Muscle layer of colon (tissue), 2 donors: ENCODE measurements around the gene MRPL58.
"Not testable (repeated sequence)": the region's sequence is repeated elsewhere in the genome, so short reads cannot be mapped to it uniquely, and the experiment has no call there.

ENCODE experiments used
- H3K27ac ChIP-seq: one replicate; pipeline ENCODE4 v1.7.0; 2013; ENCODE audit warnings: low read depth, mild to moderate bottlenecking, low read length, moderate library complexity
- H3K27me3 ChIP-seq, 2 donors: one replicate each; pipeline ENCODE4 v1.7.0; 2013; ENCODE audit warnings: low read length in 2 of 2, mild to moderate bottlenecking in 2 of 2; ENCODE audit not compliant: insufficient read depth in 2 of 2, control insufficient read depth in 1 of 2
- H3K36me3 ChIP-seq: one replicate; pipeline ENCODE4 v1.7.0; 2013; ENCODE audit warnings: mild to moderate bottlenecking, low read length; ENCODE audit not compliant: insufficient read depth
- H3K4me1 ChIP-seq: one replicate; pipeline ENCODE4 v1.7.0; 2013; ENCODE audit warnings: mild to moderate bottlenecking, low read length; ENCODE audit not compliant: insufficient read depth
- H3K4me3 ChIP-seq, 2 donors: one replicate each; pipeline ENCODE4 v1.7.0; 2013; ENCODE audit warnings: low read length in 2 of 2, low read depth in 1 of 2, mild to moderate bottlenecking in 1 of 2, moderate library complexity in 1 of 2
- H3K9ac ChIP-seq: one replicate; pipeline ENCODE4 v1.7.0; 2013; ENCODE audit warnings: low read length
- H3K9me3 ChIP-seq: one replicate; pipeline ENCODE4 v1.7.0; 2013; ENCODE audit warnings: mild to moderate bottlenecking, low read length
- donor health status: abdominal sarcoma.
- donor health status: Adenocarcinoma of cecum.

Gene MRPL58

DNA sequence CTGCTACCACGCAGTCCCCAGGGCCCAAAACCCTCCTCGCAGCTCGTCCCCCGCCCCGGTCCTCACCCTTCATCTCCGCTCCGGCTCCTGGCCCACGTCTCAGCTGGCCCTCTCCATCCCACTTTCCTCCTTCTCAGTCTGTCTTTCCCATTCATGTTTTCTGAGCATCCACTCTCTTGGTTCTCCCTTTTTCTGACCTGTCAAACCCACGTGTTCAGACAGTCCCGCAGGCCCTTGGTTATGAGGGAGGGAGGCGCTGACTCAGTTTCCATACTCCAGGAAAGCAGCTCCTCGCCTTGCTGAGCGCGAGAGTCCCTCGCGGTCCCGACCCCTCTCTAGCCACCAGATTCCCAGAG, 39.5 kb upstream of the MRPL58 start:
- H3K27me3 ChIP-seq: peaks cover 0 to 18% of the 10 kb centered on the region in 2 donors

DNA sequence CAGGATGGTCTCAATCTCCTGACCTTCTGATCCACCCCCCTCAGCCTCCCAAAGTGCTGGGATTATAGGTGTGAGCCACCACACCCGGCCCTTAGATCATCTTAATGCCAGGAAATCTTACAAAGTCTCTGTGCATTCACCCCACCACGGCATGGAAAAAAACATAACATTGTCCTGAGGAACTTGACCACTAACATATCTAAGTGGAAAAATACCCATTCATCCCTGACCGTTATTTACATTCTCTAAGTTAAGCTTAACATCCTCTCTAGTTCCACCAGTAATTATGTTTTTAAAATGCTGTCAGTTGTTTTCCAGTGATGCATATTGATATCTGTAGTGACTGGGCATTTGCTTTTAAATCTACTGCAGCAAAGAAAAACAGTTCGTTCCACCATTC, 36.5 kb upstream of the MRPL58 start:
- no peak overlapping the region for H3K27ac ChIP-seq
- no peak overlapping the region for H3K4me3 ChIP-seq
- no peak overlapping the region for H3K9ac ChIP-seq
- H3K36me3 ChIP-seq: no peaks in the 10 kb centered on the region
- H3K4me1 ChIP-seq: peaks cover 4% of the 10 kb centered on the region
- peaks cover 0 to 18% of the 10 kb centered on the region in 2 donors for H3K27me3 ChIP-seq
- H3K9me3 ChIP-seq: no peaks in the 10 kb centered on the region

More for the DNA sequence above, 39.5 kb upstream of the MRPL58 start:
- H3K27ac ChIP-seq: no peak overlapping the region
- no peaks in the 10 kb centered on the region for H3K9me3 ChIP-seq
- no peak overlapping the region for H3K9ac ChIP-seq
- peak overlapping the region in 1 of 2 donors; percentile 74 for H3K4me3 ChIP-seq
- H3K36me3 ChIP-seq: no peaks in the 10 kb centered on the region
- peaks cover 4% of the 10 kb centered on the region for H3K4me1 ChIP-seq

DNA sequence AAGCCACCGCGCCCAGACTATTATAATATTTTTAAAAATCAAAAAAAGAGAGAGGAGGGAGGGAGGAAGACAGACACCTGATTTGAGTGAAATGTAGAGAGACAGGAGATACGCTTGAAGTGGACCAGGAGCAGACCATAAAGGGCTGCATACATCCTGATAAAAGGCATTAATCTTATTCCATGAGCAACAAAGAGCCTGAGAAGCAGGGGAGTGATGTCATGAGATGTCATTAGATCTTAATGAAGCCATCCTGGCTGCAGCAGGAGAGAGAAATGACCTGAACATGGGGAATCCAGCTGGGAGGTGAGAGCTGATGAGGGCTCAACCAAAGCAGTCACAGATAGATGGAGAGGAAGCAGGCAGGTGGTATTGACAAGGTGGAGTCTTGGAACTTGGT, 34.7 kb upstream of the MRPL58 start:
- H3K9ac ChIP-seq: no peak overlapping the region
- H3K27me3 ChIP-seq: peaks cover 0 to 3% of the 10 kb centered on the region in 2 donors
- H3K27ac ChIP-seq: no peak overlapping the region

DNA sequence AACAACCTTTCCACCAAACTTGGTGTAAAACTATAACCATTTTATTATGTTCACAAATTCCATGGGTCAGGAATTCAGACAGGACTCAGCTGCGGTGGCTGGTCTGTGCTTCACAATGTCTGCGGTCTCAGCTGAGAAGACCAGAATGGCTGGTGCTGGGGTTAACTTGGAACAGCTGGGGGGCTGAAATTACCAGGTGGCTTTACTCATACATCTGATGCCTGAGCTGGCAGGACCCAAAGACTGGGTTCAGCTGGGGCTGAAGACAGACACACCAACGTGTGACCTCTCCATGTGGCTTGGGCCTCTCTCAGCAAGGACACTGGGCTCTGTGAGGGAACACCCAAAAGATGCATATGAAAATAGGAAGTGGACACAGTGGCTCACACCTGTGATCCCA, 34.2 kb upstream of the MRPL58 start:
- no peak overlapping the region for H3K4me3 ChIP-seq
- no peak overlapping the region for H3K9ac ChIP-seq
- no peaks in the 10 kb centered on the region for H3K27me3 ChIP-seq
- H3K4me1 ChIP-seq: peaks cover 8% of the 10 kb centered on the region
- H3K9me3 ChIP-seq: no peaks in the 10 kb centered on the region
- no peak overlapping the region for H3K27ac ChIP-seq
- H3K36me3 ChIP-seq: no peaks in the 10 kb centered on the region

More for the DNA sequence above, 34.7 kb upstream of the MRPL58 start:
- Histone ChIP-seq H3K4me1 (peaks cover 8% of the 10 kb centered on the region), H3K36me3 (no peaks in the 10 kb centered on the region), H3K9me3 (no peaks in the 10 kb centered on the region), H3K4me3 (no peak overlapping the region)

DNA sequence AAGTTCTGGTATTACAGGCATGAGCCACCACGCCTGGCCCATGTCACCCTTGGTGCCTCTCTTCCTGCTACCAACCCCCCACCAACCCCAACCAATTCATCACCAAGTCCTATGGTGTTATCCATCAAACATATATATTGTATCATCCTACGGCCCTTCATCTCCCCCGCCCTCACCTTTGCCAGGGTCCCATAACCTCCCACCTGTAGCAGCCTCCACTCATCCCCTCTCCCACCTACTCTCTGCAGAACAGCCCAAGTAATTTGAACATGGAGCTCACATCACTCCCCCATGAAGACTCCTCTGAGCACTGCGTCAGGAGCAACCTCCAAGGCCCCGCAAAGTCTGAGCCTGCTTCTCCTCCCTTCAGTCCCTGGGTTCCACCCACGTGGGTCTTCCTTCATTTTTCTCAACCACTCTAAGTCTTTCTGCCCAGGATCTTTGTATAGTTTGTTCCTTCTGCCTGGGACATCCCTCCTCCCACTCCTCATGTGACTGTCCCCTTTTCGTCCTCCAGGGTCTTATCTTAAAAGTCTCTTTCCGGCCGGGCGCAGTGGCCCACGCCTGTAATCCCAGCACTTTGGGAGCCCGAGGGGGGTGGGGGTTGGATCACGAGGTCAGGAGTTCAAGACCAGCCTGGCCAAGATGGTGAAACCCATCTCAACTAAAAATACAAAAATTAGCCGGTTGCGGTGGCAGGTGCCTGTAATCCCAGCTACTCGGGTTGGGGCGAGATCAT, 32.9 kb upstream of the MRPL58 start:
- Histone ChIP-seq H3K36me3 (no peaks in the 10 kb centered on the region), H3K27me3 (no peaks in the 10 kb centered on the region), H3K9me3 (no peaks in the 10 kb centered on the region), H3K27ac (no peak overlapping the region), H3K4me3 (no peak overlapping the region), H3K9ac (no peak overlapping the region), H3K4me1 (peaks cover 8% of the 10 kb centered on the region)

DNA sequence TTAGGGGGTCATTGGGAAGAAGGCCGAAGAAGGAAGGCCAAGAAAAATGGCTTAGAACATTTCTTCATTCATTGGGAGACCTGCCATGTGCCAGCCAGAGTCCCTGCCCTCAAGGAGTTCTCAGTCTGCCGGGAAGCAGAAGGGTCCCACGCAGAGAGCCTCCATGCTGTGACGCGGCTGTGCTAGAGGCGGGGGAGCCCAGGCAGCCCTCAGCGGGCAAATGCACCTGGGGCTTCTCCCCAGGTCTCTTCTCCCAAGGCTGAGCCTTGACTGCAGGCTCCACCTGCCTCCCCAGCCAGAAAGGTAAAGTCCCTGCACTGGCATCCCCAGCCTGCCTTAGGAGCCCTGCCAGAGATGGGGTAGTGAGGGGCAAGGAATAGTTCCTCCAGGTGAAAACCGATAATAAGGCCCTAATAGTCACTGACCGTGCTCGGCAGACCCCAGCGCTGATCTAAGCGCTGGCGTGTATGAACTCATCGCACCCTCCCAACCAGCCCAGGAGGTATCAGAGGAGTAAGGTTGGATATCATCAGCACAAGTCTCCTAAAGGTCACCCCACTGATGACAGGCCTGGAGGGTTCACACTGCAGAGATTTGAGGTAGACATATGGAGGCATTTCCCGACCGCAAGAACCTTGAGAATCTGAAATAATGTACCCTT, 31.0 kb upstream of the MRPL58 start:
- no peaks in the 10 kb centered on the region for H3K27me3 ChIP-seq
- H3K27ac ChIP-seq: peak overlapping the region; percentile 86
- H3K36me3 ChIP-seq: no peaks in the 10 kb centered on the region
- H3K4me1 ChIP-seq: peaks cover 8% of the 10 kb centered on the region
- H3K9ac ChIP-seq: peak overlapping the region; percentile 47
- H3K4me3 ChIP-seq: peak overlapping the region; percentile 69 to 76
- no peaks in the 10 kb centered on the region for H3K9me3 ChIP-seq

DNA sequence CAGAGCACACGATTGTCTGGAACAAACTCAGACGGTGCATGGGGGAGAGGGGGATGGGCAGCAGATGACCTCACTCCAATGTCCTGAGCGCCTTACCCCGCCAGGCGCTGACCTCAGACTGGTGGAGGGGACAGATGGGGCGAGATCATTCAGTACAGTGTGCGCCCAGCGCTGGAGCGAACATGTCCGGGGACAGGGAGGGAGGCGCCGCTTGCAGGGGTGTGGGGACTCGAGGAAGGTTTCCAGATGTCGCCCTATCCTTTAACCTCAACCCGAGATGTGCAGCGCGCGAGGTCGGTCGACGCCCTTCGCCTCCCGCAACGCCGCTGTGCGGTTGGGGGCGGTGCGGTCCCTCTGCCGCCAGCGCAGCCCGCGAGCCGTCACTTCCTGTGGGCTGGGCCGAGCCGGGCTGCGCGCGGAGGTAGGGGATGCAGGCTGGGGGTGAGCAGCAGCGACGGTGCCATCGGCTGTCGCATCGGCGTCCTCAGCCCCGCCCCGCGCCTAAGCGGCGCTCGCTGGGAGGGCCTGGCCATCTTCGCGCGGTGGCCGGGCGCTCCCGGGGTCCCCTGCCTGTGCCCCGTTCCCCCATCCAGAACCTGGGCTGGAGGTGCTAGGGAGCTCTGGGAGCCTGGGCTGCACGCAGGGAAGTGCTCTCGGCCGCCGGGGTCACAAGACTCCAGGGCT, 30.3 kb upstream of the MRPL58 start:
- Histone ChIP-seq H3K9me3 (no peaks in the 10 kb centered on the region), H3K4me3 (peak overlapping the region; percentile 69 to 76), H3K27me3 (no peaks in the 10 kb centered on the region), H3K27ac (peak overlapping the region; percentile 86), H3K4me1 (peaks cover 12% of the 10 kb centered on the region), H3K36me3 (no peaks in the 10 kb centered on the region), H3K9ac (peak overlapping the region; percentile 47)

DNA sequence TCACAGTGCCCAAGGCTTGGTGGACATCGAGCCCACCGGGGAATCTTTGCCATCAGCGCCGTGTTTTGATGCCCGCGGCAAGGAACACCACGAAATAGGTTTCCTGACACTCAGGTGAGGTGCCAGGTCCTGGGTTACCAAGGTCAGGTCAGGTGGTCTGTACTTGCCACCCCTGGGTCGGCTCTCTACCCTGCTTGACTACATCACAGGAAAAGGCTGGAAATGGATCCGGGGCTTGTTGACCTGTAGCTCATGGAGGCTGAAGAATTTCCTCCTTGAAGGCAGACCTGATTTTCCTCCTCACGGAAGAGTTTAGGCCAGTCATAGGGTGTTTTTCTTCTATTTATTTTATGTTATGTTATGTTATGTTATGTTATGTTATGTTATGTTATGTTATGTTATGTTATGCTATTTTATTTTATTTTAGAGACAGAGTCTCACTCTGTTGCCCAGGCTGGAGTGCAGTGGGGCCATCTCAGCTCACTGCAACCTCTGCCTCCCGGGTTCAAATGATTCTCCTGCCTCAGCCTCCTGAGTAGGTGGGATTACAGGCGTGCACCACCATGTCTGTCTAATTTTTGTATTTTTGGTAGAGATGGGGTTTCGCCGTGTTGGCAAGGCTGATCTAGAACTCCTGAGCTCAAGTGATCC, 29.7 kb upstream of the MRPL58 start:
- H3K4me1 ChIP-seq: peaks cover 14% of the 10 kb centered on the region
- peak overlapping the region; percentile 69 to 76 for H3K4me3 ChIP-seq
- peak overlapping the region; percentile 86 for H3K27ac ChIP-seq
- not testable (repeated sequence) for H3K36me3 ChIP-seq, H3K27me3 ChIP-seq, H3K9me3 ChIP-seq
- H3K9ac ChIP-seq: peak overlapping the region; percentile 47

DNA sequence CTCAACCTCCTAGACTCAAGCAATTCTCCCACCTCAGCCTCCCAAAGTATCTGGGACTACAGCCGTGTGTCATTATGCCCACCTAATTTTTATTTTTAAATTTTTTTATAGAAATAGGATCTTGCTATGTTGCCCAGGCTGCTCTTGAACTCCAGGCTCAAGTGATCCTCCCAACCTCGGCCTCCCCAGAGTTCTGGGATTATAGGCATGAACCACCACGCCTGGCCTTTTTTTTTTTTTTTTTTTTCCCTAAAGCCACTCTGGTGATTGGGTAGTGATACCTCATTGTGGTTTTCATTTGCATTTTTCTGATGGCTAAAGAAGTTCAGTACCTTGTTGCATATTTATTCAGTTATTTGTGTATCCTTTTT, 26.3 kb upstream of the MRPL58 start:
- Histone ChIP-seq H3K27me3 (no peaks in the 10 kb centered on the region), H3K4me1 (peaks cover 33% of the 10 kb centered on the region), H3K9ac (no peak overlapping the region), H3K36me3 (no peaks in the 10 kb centered on the region), H3K4me3 (no peak overlapping the region), H3K9me3 (no peaks in the 10 kb centered on the region), H3K27ac (no peak overlapping the region)

DNA sequence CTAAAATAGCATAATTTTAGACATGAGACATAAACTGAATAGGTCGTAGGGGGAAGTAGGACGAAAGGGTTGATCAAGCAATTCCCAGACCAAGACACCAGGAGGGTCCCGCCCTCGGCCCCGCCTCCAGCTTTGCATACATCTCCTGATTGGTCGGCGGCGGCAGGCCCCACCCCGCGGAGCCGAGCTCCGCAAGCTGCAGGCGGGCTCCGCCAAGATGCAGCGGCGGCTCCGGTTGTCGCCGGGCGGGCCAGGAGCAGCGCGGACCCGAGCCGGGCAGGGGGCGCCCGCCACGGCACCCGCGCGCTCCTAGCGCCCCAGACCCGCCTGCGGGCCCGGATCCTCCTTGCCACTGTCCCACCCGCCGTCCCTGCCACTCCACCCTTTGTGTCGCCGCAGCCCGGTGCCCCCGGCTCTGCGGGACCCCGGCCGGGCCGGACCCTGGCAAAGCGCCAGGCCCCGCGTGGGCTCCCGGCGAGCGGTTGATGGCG, 25.0 kb upstream of the MRPL58 start, which contains the start of gene CDR2L:
TSS of gene CDR2L (plus strand) at position 215 of the 491 bp plus-strand sequence. CDS start 412 bp downstream, outside the sequence.
- Histone ChIP-seq H3K4me1 (peaks cover 25% of the 10 kb centered on the region), H3K9me3 (no peaks in the 10 kb centered on the region), H3K36me3 (no peaks in the 10 kb centered on the region), H3K27me3 (no peaks in the 10 kb centered on the region), H3K4me3 (peak within 1 kb of the TSS; percentile 87 to 92), H3K9ac (peak within 1 kb of the TSS; percentile 99), H3K27ac (peak within 1 kb of the TSS; percentile 99)
